Mesangial cell (primary cell): ENCODE measurements around the gene SERBP1. TPM values are rescaled to one million over a fixed set of nuclear protein-coding genes. Genes with fewer than 3 reads are reported as not detected.

Source experiments
- total RNA-seq: library from RNA; depleted of rRNA; stranded (reverse); fragments of >200 nt; gene quantifications from 2 replicates; pipeline ENCODE4 v1.2.3, GENCODE V29; 2015

The SERBP1 gene
- 98.4 and 210 TPM in 2 replicates for total RNA-seq

DNA sequence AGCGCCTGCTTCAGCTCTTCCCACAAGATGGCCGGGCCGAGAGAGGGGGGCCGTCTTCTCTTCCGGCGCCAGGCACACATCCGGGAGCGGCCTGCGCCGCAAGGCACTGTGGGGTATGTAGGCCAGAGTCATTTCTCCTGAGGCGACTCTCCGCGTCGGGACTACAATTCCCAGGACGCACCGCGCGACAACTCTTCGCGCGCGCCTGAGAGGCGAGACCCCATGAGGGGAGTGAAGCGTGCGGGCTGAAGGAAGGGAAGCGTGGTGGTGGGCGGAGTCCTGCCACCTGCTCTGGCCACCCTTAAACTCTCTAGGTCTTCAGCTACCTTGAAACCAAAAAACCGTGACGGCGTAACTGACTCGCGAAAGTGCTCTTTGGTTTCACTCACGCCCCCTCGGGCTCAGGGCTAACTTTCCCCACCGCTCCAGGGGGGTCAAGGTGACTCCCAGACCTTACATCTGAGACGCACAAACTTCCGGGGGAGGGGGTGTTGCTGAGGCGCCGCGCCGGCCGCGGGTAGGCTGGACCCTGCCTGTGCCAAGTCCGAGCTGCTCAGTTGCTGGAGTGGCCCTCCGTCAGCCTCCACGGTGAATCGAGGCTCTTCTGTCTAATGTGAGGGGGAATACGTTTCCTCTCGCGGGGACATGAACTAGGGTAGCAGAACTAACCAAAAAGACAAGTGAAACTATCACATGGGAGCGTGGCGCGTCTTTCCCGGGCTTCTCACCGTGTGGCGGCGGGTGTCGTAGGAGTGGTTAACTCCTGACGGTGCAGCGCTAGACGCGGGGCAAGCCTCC, at the start of gene SERBP1:
Gene SERBP1, minus strand, starts transcription at position 45 of the 798 bp plus-strand sequence. CDS start 102 bp downstream, outside the sequence.

Other genes with a start within 250 kb of the SERBP1 start
- 0.33 TPM in 1 of 2 replicates, not detected in the other for gene IL12RB2, start 122.5 kb downstream of the SERBP1 start, total RNA-seq